HTR-8/SVneo (cell line): ENCODE data around the gene EPB41L4A.

Source experiments
- DNase-seq: peaks from one replicate; pipeline ENCODE4 v3.0.0; 2011; ENCODE audit warnings: low spot score, mixed read lengths; ENCODE audit not compliant: insufficient read length
- FAIRE-seq: peaks from 2 replicates; lab custom pipeline; 2011; peaks lifted over from hg19 to GRCh38; lab: Jason Lieb, UNC

Gene EPB41L4A

DNA sequence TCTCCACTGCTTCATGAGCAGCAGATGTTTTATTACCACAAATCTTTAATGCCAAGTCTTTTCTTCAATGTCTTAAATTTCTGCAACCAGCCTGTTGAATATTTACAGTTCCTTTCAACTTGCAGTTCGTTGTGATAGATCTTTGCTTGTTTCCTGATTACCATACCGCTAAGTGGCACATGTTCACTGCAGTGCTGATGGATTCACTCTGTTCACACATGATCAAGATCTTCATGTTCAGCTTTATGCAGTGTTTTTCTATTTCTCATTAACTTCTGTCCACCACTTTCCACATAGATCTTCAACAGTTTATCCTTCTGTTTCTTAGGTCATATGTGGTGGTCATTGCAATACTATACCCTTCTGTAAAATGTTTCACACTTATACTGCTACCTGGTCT, 280.6 kb downstream of the EPB41L4A start:
- FAIRE-seq (no peak), DNase-seq (no peak)

- DNase-seq (no peak), FAIRE-seq (no peak)
These were observed 282.3 kb downstream of the EPB41L4A start for GRCh38 chr5:112136773-112137172.

- no peak for FAIRE-seq
- no peak for DNase-seq
These were observed 291.2 kb downstream of the EPB41L4A start for GRCh38 chr5:112127861-112128260.

DNA sequence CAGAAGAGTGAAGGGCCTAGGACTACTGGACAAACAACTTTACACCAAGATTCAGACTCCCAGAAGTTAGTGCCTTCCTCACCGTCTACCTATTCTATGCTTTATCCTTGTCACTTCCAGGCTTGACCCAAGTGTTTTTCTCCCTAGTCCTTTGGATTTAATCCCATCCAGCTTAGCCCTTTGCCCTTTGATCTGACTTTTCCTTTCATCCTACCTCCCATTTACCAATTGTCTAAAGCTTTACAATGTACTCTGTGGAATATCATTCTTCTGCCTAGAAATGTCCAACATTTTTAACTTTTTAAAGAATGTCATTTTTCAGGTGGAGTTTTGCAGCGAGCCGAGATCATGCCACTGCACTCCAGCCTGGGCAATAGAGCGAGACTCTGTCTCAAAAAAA, 292.1 kb downstream of the EPB41L4A start:
- DNase-seq (no peak), FAIRE-seq (no peak)

GRCh38 chr5:112125903-112126302, 293.2 kb downstream of the EPB41L4A start:
- DNase-seq (no peak), FAIRE-seq (no peak)

DNA sequence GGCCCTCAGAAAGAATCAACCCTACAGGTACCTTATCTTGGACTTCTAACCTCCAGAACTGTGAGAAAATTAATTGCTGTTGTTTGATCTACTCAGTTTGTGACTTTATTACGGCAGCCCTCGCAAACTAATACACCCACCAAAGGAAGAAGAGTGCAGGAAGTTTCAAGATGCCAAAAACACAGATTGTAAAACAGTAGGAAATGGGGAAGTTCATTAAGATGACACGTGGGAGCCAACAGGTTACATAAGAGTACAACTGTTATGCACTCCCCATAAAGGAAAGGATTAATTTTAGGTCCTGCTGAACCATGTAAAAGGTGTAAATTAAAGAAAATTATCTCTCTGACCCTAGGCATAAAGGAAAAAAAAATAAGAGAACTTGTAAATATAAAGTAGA, 294.3 kb downstream of the EPB41L4A start:
- FAIRE-seq (no peak), DNase-seq (no peak)

GRCh38 chr5:112123086-112123485, 296.0 kb downstream of the EPB41L4A start:
- DNase-seq (no peak), FAIRE-seq (no peak)

DNA sequence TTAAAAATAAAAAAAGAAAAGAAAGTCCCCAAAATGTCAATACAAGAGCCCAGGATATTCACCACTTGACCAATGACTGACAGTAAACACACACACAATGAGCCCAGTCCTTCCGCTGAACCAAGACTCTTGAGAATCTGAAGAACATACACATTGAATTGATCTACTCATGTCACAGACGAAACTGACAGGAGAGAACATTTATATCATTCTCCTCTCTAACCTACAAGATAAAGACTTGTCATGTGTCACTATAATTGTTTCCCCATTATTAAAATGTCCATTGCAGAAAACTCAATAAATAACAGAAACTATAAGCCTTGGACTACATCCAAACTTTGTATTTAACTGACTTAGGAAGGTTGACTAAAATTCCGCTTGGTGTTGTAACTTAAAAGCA, 296.7 kb downstream of the EPB41L4A start:
- DNase-seq (no peak), FAIRE-seq (no peak)

DNA sequence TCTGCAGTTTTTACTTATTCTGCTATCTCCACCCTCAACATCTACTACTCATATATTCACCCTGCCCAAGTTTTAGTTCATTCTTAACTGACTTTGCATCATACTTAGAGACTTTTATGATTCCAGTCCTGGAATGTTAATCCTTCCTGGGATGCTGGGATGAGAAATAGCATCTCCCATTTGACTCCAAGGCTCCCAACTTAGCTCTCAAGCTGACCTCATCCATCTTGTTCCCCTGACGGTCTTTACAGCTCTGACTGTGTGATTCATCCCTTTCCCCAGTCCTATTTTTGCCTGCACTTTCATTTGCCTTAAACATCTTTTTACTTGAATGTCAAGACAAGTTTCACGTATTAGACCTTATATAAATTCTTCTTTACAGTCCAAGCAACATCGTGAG, 297.8 kb downstream of the EPB41L4A start:
- FAIRE-seq (no peak), DNase-seq (no peak)

DNA sequence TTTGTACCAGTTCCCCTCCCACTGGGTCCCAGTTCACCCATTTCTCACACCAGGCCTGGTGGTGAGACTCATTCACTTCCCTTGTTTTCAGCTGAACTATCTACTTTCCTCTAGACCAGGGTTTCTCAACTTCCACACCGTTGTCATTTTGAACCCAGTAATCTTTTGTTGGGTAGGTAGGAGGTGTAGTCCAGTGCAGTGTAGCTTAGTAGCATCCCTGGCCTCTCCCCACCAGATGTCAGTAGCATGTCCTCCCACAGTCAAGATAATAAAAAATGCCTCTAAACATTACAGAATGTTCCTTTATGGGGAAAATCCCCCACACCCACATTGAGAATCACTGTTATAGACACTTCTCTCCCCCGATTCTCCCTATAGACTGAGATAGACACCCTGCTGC, 299.1 kb downstream of the EPB41L4A start:
- no peak for FAIRE-seq
- DNase-seq, result no peak

DNA sequence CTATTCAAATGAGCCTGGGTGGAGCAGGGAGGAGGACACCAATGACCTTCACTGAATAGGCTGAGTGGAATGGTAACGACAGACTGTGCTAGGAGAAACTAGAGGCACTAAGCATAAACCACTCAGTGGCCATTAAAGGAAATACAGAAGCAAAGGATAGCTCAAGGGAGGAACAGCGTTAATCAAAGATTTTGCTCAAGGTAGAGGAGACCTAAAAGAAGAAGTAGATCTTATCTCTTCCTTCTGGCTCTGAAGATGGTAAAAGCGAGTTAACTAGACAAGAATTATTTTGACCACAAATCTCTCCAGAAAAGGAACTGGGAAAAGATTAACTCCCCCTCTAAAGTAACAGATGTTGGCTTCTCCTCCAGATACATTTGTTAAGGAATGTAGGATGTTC, 299.6 kb downstream of the EPB41L4A start:
- no peak for DNase-seq
- FAIRE-seq, result no peak

- FAIRE-seq, result no peak
- no peak for DNase-seq
These were observed 301.5 kb downstream of the EPB41L4A start for GRCh38 chr5:112117551-112117950.

GRCh38 chr5:112116371-112116770, 302.7 kb downstream of the EPB41L4A start:
- DNase-seq (no peak), FAIRE-seq (no peak)

DNA sequence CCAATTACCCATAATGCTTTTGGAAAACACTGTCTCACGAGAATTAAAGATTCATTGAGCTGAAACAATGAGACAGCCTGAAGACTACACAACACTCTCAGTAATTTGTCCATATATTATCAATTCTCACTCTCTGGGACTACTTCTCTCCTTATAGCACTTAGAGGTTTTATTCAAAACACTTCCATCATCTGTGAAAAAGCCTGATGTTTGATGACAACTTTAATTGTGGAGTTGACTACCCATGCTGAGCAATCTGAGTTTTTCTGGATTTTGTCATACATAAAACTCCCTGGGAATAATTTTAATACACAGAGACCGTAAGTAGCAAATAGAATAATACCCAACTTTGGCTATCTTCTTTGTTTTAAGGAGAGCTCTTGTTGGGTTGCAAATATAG, 305.5 kb downstream of the EPB41L4A start:
- DNase-seq, result no peak
- no peak for FAIRE-seq
